A673 (cell line): ENCODE data around the gene RNASEH2A. TPM values are rescaled to one million over a fixed set of nuclear protein-coding genes. Genes with fewer than 3 reads are reported as not detected.

ENCODE experiments used
- BruUV-seq: library from RNA; stranded (reverse); fragments of 400-500 nt; replicated peaks from 2 replicates; lab custom pipeline; 2021; lab: Mats Ljungman, UMichigan
- CTCF ChIA-PET: fragments of 300-600 bp; sonication (Branson Sonifier 250); formaldehyde crosslinking; loops from one replicate; lab custom pipeline; 2022; ENCODE audit warnings: antibody characterized with exemption; lab: Charles Lee
- POLR2A ChIA-PET: fragments of 300-600 bp; sonication (Branson Sonifier 250); formaldehyde crosslinking; loops from one replicate; lab custom pipeline; 2022; ENCODE audit warnings: antibody characterized with exemption; ENCODE audit not compliant: low non-redundant PET; lab: Charles Lee
- DNase-seq: peaks from one replicate; pipeline ENCODE4 v3.0.0-alpha.2; 2015; ENCODE audit warnings: low spot score
- H3K27ac ChIP-seq: fragments of 200-600 bp; sonication (generic); 2 replicates; pipeline ENCODE4 v1.5.1; 2016; ENCODE audit warnings: mixed run types, low read depth, mild to moderate bottlenecking, mixed read lengths, antibody characterized with exemption, low read length; ENCODE audit not compliant: poor library complexity, severe bottlenecking
- H3K27me3 ChIP-seq: fragments of 200-600 bp; sonication (generic); replicated peaks from 2 replicates; pipeline ENCODE4 v1.6.1; 2017; ENCODE audit warnings: mixed run types, low read depth, mild to moderate bottlenecking, mixed read lengths, antibody characterized with exemption, low read length; ENCODE audit not compliant: insufficient read depth, poor library complexity
- H3K36me3 ChIP-seq: fragments of 200-600 bp; sonication (generic); 2 replicates; pipeline ENCODE4 v1.6.1; 2016; ENCODE audit warnings: mixed run types, mild to moderate bottlenecking, mixed read lengths, antibody characterized with exemption, low read length; ENCODE audit not compliant: insufficient read depth, poor library complexity, severe bottlenecking
- H3K4me1 ChIP-seq: fragments of 200-600 bp; sonication (generic); 2 replicates; pipeline ENCODE4 v1.6.1; 2017; ENCODE audit warnings: mixed run types, mild to moderate bottlenecking, mixed read lengths, antibody characterized with exemption, low read length; ENCODE audit not compliant: insufficient read depth, poor library complexity, severe bottlenecking
- H3K4me3 ChIP-seq: fragments of 200-600 bp; sonication (generic); 2 replicates; pipeline ENCODE4 v1.5.1; 2016; ENCODE audit warnings: low read depth, mixed run types, mild to moderate bottlenecking, mixed read lengths, low read length; ENCODE audit not compliant: poor library complexity, severe bottlenecking
- H3K9me3 ChIP-seq: fragments of 200-600 bp; sonication (generic); 2 replicates; pipeline ENCODE4 v1.6.1; 2016; ENCODE audit warnings: mixed run types, low read depth, mild to moderate bottlenecking, mixed read lengths, antibody characterized with exemption, low read length; ENCODE audit not compliant: poor library complexity, severe bottlenecking
- CTCF ChIP-seq: fragments of 300-800, 200-600 bp; sonication (generic); conservative IDR thresholded peaks from 2 replicates; pipeline ENCODE4 v1.5.1; 2017; ENCODE audit warnings: low read depth, mild to moderate bottlenecking, antibody characterized with exemption, low read length, moderate library complexity, mixed read lengths
- EZH2 ChIP-seq: fragments of 200-600 bp; sonication (generic); IDR thresholded peaks from 2 replicates; pipeline ENCODE4 v1.6.1; 2017; ENCODE audit warnings: borderline replicate concordance, low read depth, mild to moderate bottlenecking, mixed read lengths, antibody characterized with exemption, low read length; ENCODE audit not compliant: poor library complexity, severe bottlenecking
- intact Hi-C: fragments of 100-400 bp; cut with micrococcal nuclease; formaldehyde crosslinking; loops from one replicate; pipeline ENCODE4 v1.10.0; 2022; ENCODE audit not compliant: unreplicated experiment
- total RNA-seq: library from RNA; stranded (reverse); gene quantifications from 2 replicates; pipeline ENCODE4 v1.2.3, GENCODE V29; 2021

The RNASEH2A gene
- total RNA-seq, 1 experiment from 2014 or later = 99.7 TPM

- Histone ChIP-seq H3K9me3 (no peaks in the 10 kb centered on the region), H3K36me3 (no peaks in the 10 kb centered on the region), H3K27ac (no peak overlapping the region), H3K27me3 (no peaks in the 10 kb centered on the region), H3K4me1 (no peaks in the 10 kb centered on the region), H3K4me3 (no peak overlapping the region)
- CTCF ChIA-PET = interaction anchor here (0.6 to 2.6 kb wide), 2 partner anchors 8 to 11 kb away, joined by 8 to 14 read pairs; partner anchors contain the start of gene HOOK2
- TF ChIP-seq CTCF = no peak
- TF ChIP-seq EZH2 = no peak
- no TSS peak for BruUV-seq
- no peak for DNase-seq
- intact Hi-C loops = loop anchor here (2.0 kb wide), 2 partner anchors 30 to 80 kb away; no protein-coding TSS in a partner anchor
- POLR2A ChIA-PET = interaction anchor here (0.6 kb wide), 1 partner anchor 14 kb away, joined by 7 read pairs; no protein-coding TSS in a partner anchor
Measured at GRCh38 chr19:12767150-12767549, 39.2 kb upstream of the RNASEH2A start.

GRCh38 chr19:12767666-12768065 lies 38.7 kb upstream of the RNASEH2A start:
- Histone ChIP-seq H3K4me1 (no peaks in the 10 kb centered on the region), H3K4me3 (no peak overlapping the region), H3K27me3 (no peaks in the 10 kb centered on the region), H3K36me3 (no peaks in the 10 kb centered on the region), H3K27ac (no peak overlapping the region), H3K9me3 (no peaks in the 10 kb centered on the region)
- ChIA-PET CTCF (no interaction called here), POLR2A (interaction anchor here (0.6 kb wide), 1 partner anchor 14 kb away, joined by 7 read pairs; no protein-coding TSS in a partner anchor)
- TF ChIP-seq CTCF = no peak
- no peak for TF ChIP-seq EZH2
- BruUV-seq = no TSS peak
- intact Hi-C loops = loop anchor here (2.0 kb wide), 2 partner anchors 29 to 79 kb away; no protein-coding TSS in a partner anchor
- DNase-seq = no peak

GRCh38 chr19:12769689-12770088 lies 36.7 kb upstream of the RNASEH2A start:
- POLR2A ChIA-PET = no interaction called here
- no peaks in the 10 kb centered on the region for H3K27me3 ChIP-seq
- no peak overlapping the region for H3K4me3 ChIP-seq
- no peak for TF ChIP-seq CTCF
- no peak for TF ChIP-seq EZH2
- intact Hi-C loops = no loop called here
- DNase-seq = no peak
- H3K9me3 ChIP-seq = no peaks in the 10 kb centered on the region
- CTCF ChIA-PET = interaction anchor here (0.6 kb wide), 1 partner anchor 52 kb away, joined by 3 read pairs; no protein-coding TSS in a partner anchor
- BruUV-seq = no TSS peak
- no peaks in the 10 kb centered on the region for H3K4me1 ChIP-seq
- H3K27ac ChIP-seq = no peak overlapping the region
- H3K36me3 ChIP-seq = no peaks in the 10 kb centered on the region
